SW 1271 (cell line): ENCODE measurements around the gene CPLANE1.

ENCODE experiments used
- DNase-seq, 2 experiments: peaks; one replicate each; lab custom pipeline; 2025; lab: John Stamatoyannopoulos, UW

The CPLANE1 gene

GRCh38 chr5:37063739-37064138, 185.4 kb downstream of the CPLANE1 start:
- no peak for DNase-seq

GRCh38 chr5:37060030-37060429, 189.1 kb downstream of the CPLANE1 start:
- DNase-seq = no peak

GRCh38 chr5:37056762-37057161, 192.4 kb downstream of the CPLANE1 start:
- no peak for DNase-seq
